Type B pancreatic cell (in vitro differentiated cells): ENCODE data around the gene CLCN4. TPM values are rescaled to one million over a fixed set of nuclear protein-coding genes. Genes with fewer than 3 reads are reported as not detected.

Experiments used
- DNase-seq: peaks from one replicate; pipeline ENCODE4 v3.0.0; 2021; ENCODE audit warnings: mixed read lengths; ENCODE audit not compliant: unreplicated experiment; ENCODE audit errors: extremely low spot score
- H3K27ac Mint-ChIP-seq: 2 replicates; pipeline ENCODE4 v1.8.0; 2021; ENCODE audit warnings: mild to moderate bottlenecking, mixed read lengths
- H3K27me3 Mint-ChIP-seq: 2 replicates; pipeline ENCODE4 v1.8.0; 2021; ENCODE audit warnings: mixed read lengths
- H3K36me3 Mint-ChIP-seq: 2 replicates; pipeline ENCODE4 v1.8.0; 2021; ENCODE audit warnings: mixed read lengths
- H3K4me1 Mint-ChIP-seq: one replicate; pipeline ENCODE4 v1.8.0; 2021; ENCODE audit warnings: mixed read lengths; ENCODE audit not compliant: unreplicated experiment
- H3K4me3 Mint-ChIP-seq: 2 replicates; pipeline ENCODE4 v1.8.0; 2021; ENCODE audit warnings: mild to moderate bottlenecking, mixed read lengths
- H3K9me3 Mint-ChIP-seq: 2 replicates; pipeline ENCODE4 v1.8.0; 2021; ENCODE audit warnings: mixed read lengths
- CTCF ChIP-seq: fragments of 200-600 bp; sonication (generic); conservative IDR thresholded peaks from 2 replicates; pipeline ENCODE4 v1.5.0; 2021; ENCODE audit warnings: antibody characterized with exemption, mild to moderate bottlenecking
- total RNA-seq: library from RNA; stranded (reverse); gene quantifications from 2 replicates; pipeline ENCODE4 v1.2.1, GENCODE V29; 2021; ENCODE audit warnings: low replicate concordance

Gene CLCN4
- total RNA-seq, 1 donor from 2014 or later: 13.0 TPM

DNA sequence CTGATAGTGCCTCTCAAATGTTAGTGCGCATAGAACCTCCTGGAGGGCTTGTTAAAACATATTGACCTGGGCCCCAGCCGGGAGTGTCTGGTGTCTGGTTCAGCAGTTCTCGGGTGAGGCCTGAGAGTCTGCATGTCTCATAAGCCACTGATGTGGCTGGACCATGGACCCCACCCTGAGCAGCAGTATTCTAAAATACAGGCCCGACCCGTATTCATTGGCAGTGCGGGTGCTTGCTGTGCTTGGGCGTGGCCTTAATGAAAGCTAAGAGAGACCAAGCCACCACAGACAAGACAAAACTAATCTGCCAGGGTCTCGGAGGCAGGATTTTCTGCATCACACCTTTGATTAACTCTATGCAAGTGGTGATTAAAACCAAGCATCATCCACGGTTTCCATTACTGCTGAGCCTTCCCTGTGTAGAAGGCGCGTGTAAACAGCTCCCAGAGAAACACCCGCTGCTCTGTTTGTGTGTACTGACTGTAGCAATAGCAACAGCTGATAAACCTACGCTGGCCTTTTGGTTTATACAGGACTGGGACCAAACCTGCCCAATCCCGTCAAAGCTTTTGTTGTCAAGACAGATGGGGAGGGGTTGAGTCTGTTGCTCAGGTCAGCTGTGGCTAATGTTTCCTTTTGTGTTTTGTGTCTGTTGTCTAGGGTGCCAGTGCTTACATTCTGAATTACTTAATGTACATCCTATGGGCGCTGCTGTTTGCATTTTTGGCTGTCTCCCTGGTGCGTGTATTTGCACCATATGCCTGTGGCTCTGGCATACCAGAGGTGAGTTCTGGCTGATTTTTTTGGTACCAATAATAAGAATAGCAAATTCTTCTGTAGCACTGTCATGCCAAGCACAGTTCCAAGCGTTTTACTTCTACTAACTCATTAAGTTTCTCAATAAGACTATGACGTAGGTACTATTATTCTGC is 40.8 kb downstream of the CLCN4 start:
- H3K27ac Mint-ChIP-seq: no peak overlapping the region
- no peak for TF ChIP-seq CTCF
- H3K36me3 Mint-ChIP-seq: peaks cover 16% of the 10 kb centered on the region
- H3K27me3 Mint-ChIP-seq: no peaks in the 10 kb centered on the region
- no peak overlapping the region for H3K4me3 Mint-ChIP-seq
- DNase-seq: no peak
- H3K9me3 Mint-ChIP-seq: peaks cover 18% of the 10 kb centered on the region
- no peaks in the 10 kb centered on the region for H3K4me1 Mint-ChIP-seq

DNA sequence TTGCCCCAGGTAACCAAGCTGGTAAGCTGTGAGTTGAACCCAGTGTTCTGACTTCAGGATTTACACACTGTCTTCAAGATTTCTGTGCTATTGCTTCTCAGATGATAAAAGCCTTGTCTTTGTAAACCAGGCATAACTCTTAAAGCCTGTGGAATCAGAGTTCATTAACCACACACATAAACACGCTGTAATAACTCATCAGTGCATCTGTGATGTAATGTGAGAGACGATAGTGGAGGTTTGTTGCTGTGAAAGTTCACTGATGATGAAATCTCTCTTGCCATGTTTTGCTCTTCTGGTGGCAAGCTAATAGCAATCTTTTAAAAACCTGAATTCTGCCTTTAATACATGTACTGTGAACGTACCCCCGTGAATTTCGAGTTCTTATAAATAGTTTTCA is 41.5 kb downstream of the CLCN4 start:
- Mint-ChIP-seq H3K27me3 (no peaks in the 10 kb centered on the region), H3K36me3 (peaks cover 12% of the 10 kb centered on the region), H3K27ac (no peak overlapping the region), H3K9me3 (peaks cover 14% of the 10 kb centered on the region), H3K4me1 (no peaks in the 10 kb centered on the region), H3K4me3 (no peak overlapping the region)
- no peak for TF ChIP-seq CTCF
- DNase-seq: no peak

DNA sequence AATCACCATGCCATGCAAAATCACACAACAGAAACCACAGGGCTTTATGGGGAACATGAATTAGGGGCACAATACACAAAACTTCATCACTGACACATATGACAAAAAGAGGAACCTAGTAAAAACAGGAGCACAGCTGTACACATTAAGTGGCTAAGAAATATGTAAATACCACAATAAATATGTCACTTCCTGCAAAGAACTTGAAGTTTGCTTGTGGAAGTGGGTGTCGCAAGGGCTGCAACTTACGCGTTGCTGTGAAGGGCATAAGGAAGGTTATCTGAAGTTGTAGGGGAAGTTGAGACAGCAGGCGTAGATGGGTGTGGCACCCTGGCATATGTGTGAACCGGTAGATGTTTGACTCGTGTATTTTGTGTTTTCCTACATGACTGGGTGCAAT is 42.4 kb downstream of the CLCN4 start:
- Mint-ChIP-seq H3K9me3 (peaks cover 17% of the 10 kb centered on the region), H3K27me3 (no peaks in the 10 kb centered on the region), H3K36me3 (peaks cover 11% of the 10 kb centered on the region), H3K27ac (no peak overlapping the region), H3K4me1 (no peaks in the 10 kb centered on the region), H3K4me3 (no peak overlapping the region)
- TF ChIP-seq CTCF: no peak
- no peak for DNase-seq

- Mint-ChIP-seq H3K27me3 (no peaks in the 10 kb centered on the region), H3K36me3 (peaks cover 4% of the 10 kb centered on the region), H3K4me3 (no peak overlapping the region), H3K9me3 (peaks cover 11% of the 10 kb centered on the region), H3K4me1 (no peaks in the 10 kb centered on the region), H3K27ac (no peak overlapping the region)
- DNase-seq: no peak
- no peak for TF ChIP-seq CTCF
These were observed 46.8 kb downstream of the CLCN4 start for GRCh38 chrX:10203617-10204016.

GRCh38 chrX:10206317-10206716 is 49.5 kb downstream of the CLCN4 start:
- Mint-ChIP-seq H3K9me3 (peaks cover 6% of the 10 kb centered on the region), H3K27ac (no peak overlapping the region), H3K36me3 (peaks cover 5% of the 10 kb centered on the region), H3K4me1 (no peaks in the 10 kb centered on the region), H3K27me3 (no peaks in the 10 kb centered on the region), H3K4me3 (no peak overlapping the region)
- no peak for TF ChIP-seq CTCF
- no peak for DNase-seq
